Activated CD4-positive, alpha-beta memory T cell treated with anti-CD3 and anti-CD28 coated beads, Interleukin-2, amount 10 ng/mL, durations not matched to agents 7 days and 5 days (primary cell): Measurements from ENCODE around the gene TIGD6. TPM values are rescaled to one million over a fixed set of nuclear protein-coding genes. Genes with fewer than 3 reads are reported as not detected.

Experiments
- CTCF ChIA-PET: fragments of 350-600 bp; sonication (Branson Sonifier 250); formaldehyde crosslinking; loops from one replicate; lab custom pipeline; 2021; ENCODE audit warnings: antibody characterized with exemption, inconsistent platforms; lab: Charles Lee
- POLR2A ChIA-PET: fragments of 350-600 bp; sonication (Branson Sonifier 250); formaldehyde crosslinking; loops from one replicate; lab custom pipeline; 2021; ENCODE audit warnings: antibody characterized with exemption; lab: Charles Lee
- DNase-seq: peaks from one replicate; pipeline ENCODE4 v3.0.0-alpha.2; 2020
- H3K27ac Mint-ChIP-seq: one replicate; pipeline ENCODE4 v1.8.0; 2021; ENCODE audit warnings: mild to moderate bottlenecking, mixed read lengths
- H3K27me3 Mint-ChIP-seq: one replicate; pipeline ENCODE4 v1.8.0; 2021; ENCODE audit warnings: mixed read lengths
- H3K36me3 Mint-ChIP-seq: one replicate; pipeline ENCODE4 v1.8.0; 2021; ENCODE audit warnings: low read depth, mixed read lengths
- H3K4me1 Mint-ChIP-seq: one replicate; pipeline ENCODE4 v1.8.0; 2021; ENCODE audit warnings: mixed read lengths
- H3K4me3 Mint-ChIP-seq: one replicate; pipeline ENCODE4 v1.8.0; 2021; ENCODE audit warnings: mild to moderate bottlenecking, mixed read lengths
- H3K9me3 Mint-ChIP-seq: one replicate; pipeline ENCODE4 v1.8.0; 2021; ENCODE audit warnings: mixed read lengths
- total RNA-seq, 2 experiments: library from RNA; stranded (reverse); gene quantifications; one replicate each; pipeline ENCODE4 v1.2.3, GENCODE V29; 2021

TIGD6 gene
- total RNA-seq, 2 experiments from 2014 or later: 2.0 to 2.3 TPM

- POLR2A ChIA-PET: interaction anchor here (1.2 to 1.5 kb wide), 2 partner anchors 34 to 161 kb away, joined by 3 read pairs; no protein-coding TSS in a partner anchor
- Mint-ChIP-seq H3K27me3 (no peaks in the 10 kb centered on the region), H3K4me1 (peaks cover 2% of the 10 kb centered on the region), H3K27ac (no peak overlapping the region), H3K9me3 (no peaks in the 10 kb centered on the region), H3K4me3 (no peak overlapping the region), H3K36me3 (no peaks in the 10 kb centered on the region)
- no peak for DNase-seq
- CTCF ChIA-PET: interaction anchor here (0.9 to 5.2 kb wide), 8 partner anchors 12 to 375 kb away, joined by 3 to 126 read pairs (median 6); no protein-coding TSS in a partner anchor
Observed at GRCh38 chr5:149993471-149993870, 7.0 kb downstream of the TIGD6 start.

- H3K9me3 Mint-ChIP-seq: no peaks in the 10 kb centered on the region
- DNase-seq: peak; percentile 75
- H3K4me1 Mint-ChIP-seq: peaks cover 2% of the 10 kb centered on the region
- ChIA-PET POLR2A (interaction anchor here (1.1 to 1.4 kb wide), 4 partner anchors 9 to 157 kb away, joined by 3 to 7 read pairs (median 4); partner anchors contain the start of genes HMGXB3, SLC26A2 and TIGD6), CTCF (interaction anchor here (0.6 to 5.2 kb wide), 25 partner anchors 9 to 357 kb away, joined by 3 to 126 read pairs (median 5); partner anchors contain the start of genes HMGXB3, SLC26A2 and TIGD6)
- no peak overlapping the region for H3K27ac Mint-ChIP-seq
- no peaks in the 10 kb centered on the region for H3K36me3 Mint-ChIP-seq
- no peak overlapping the region for H3K4me3 Mint-ChIP-seq
- no peaks in the 10 kb centered on the region for H3K27me3 Mint-ChIP-seq
Observed at GRCh38 chr5:149990518-149991376, 9.7 kb downstream of the TIGD6 start.

GRCh38 chr5:149988126-149988525 lies 12.3 kb downstream of the TIGD6 start:
- Mint-ChIP-seq H3K9me3 (no peaks in the 10 kb centered on the region), H3K27ac (no peak overlapping the region), H3K4me1 (no peaks in the 10 kb centered on the region), H3K27me3 (no peaks in the 10 kb centered on the region), H3K4me3 (no peak overlapping the region), H3K36me3 (no peaks in the 10 kb centered on the region)
- ChIA-PET CTCF (no interaction called here), POLR2A (no interaction called here)
- no peak for DNase-seq

- H3K4me3 Mint-ChIP-seq: no peak overlapping the region
- CTCF ChIA-PET: interaction anchor here (1.0 to 3.7 kb wide), 5 partner anchors 9 to 152 kb away, joined by 3 to 20 read pairs (median 4); no protein-coding TSS in a partner anchor
- H3K36me3 Mint-ChIP-seq: peaks cover 14% of the 10 kb centered on the region
- no peaks in the 10 kb centered on the region for H3K27me3 Mint-ChIP-seq
- DNase-seq: no peak
- no peaks in the 10 kb centered on the region for H3K4me1 Mint-ChIP-seq
- no peak overlapping the region for H3K27ac Mint-ChIP-seq
- POLR2A ChIA-PET: no interaction called here
- no peaks in the 10 kb centered on the region for H3K9me3 Mint-ChIP-seq
Observed at GRCh38 chr5:149982505-149982904, 17.9 kb downstream of the TIGD6 start.

- ChIA-PET POLR2A (interaction anchor here (1.0 kb wide), 1 partner anchor 21 kb away, joined by 4 read pairs; the partner anchor contains the start of gene SLC26A2), CTCF (interaction anchor here (2.2 to 3.7 kb wide), 2 partner anchors 10 to 19 kb away, joined by 6 to 20 read pairs; no protein-coding TSS in a partner anchor)
- Mint-ChIP-seq H3K27ac (no peak overlapping the region), H3K36me3 (peaks cover 14% of the 10 kb centered on the region), H3K27me3 (no peaks in the 10 kb centered on the region), H3K4me1 (no peaks in the 10 kb centered on the region), H3K9me3 (no peaks in the 10 kb centered on the region), H3K4me3 (no peak overlapping the region)
- no peak for DNase-seq
Observed at GRCh38 chr5:149981206-149981605, 19.2 kb downstream of the TIGD6 start.

- Mint-ChIP-seq H3K9me3 (no peaks in the 10 kb centered on the region), H3K4me3 (no peak overlapping the region), H3K27ac (no peak overlapping the region), H3K36me3 (peaks cover 14% of the 10 kb centered on the region), H3K27me3 (no peaks in the 10 kb centered on the region), H3K4me1 (no peaks in the 10 kb centered on the region)
- no peak for DNase-seq
- ChIA-PET CTCF (interaction anchor here (3.7 kb wide), 1 partner anchor 12 kb away, joined by 20 read pairs; no protein-coding TSS in a partner anchor), POLR2A (interaction anchor here (1.0 kb wide), 1 partner anchor 20 kb away, joined by 4 read pairs; the partner anchor contains the start of gene SLC26A2)
Observed at GRCh38 chr5:149979896-149980295, 20.6 kb downstream of the TIGD6 start.

- H3K4me3 Mint-ChIP-seq: no peak overlapping the region
- H3K9me3 Mint-ChIP-seq: no peaks in the 10 kb centered on the region
- POLR2A ChIA-PET: no interaction called here
- H3K27ac Mint-ChIP-seq: no peak overlapping the region
- no peaks in the 10 kb centered on the region for H3K27me3 Mint-ChIP-seq
- no peaks in the 10 kb centered on the region for H3K4me1 Mint-ChIP-seq
- H3K36me3 Mint-ChIP-seq: peaks cover 5% of the 10 kb centered on the region
- no peak for DNase-seq
- CTCF ChIA-PET: interaction anchor here (1.0 to 2.0 kb wide), 2 partner anchors 14 to 17 kb away, joined by 3 to 4 read pairs; no protein-coding TSS in a partner anchor
Observed at GRCh38 chr5:149975409-149975808, 25.0 kb downstream of the TIGD6 start.

- Mint-ChIP-seq H3K9me3 (no peaks in the 10 kb centered on the region), H3K27me3 (no peaks in the 10 kb centered on the region), H3K4me3 (no peak overlapping the region), H3K4me1 (no peaks in the 10 kb centered on the region), H3K36me3 (no peaks in the 10 kb centered on the region), H3K27ac (no peak overlapping the region)
- ChIA-PET POLR2A (no interaction called here), CTCF (interaction anchor here (2.1 kb wide), 1 partner anchor 22 kb away, joined by 8 read pairs; no protein-coding TSS in a partner anchor)
- no peak for DNase-seq
Observed at GRCh38 chr5:149969181-149969930, 31.1 kb downstream of the TIGD6 start.

GRCh38 chr5:149966946-149967345 lies 33.5 kb downstream of the TIGD6 start:
- DNase-seq: no peak
- Mint-ChIP-seq H3K36me3 (peaks cover 2% of the 10 kb centered on the region), H3K27me3 (no peaks in the 10 kb centered on the region), H3K27ac (no peak overlapping the region), H3K4me3 (no peak overlapping the region), H3K9me3 (no peaks in the 10 kb centered on the region), H3K4me1 (peaks cover 9% of the 10 kb centered on the region)
- CTCF ChIA-PET: interaction anchor here (0.6 to 2.6 kb wide), 4 partner anchors 15 to 134 kb away, joined by 3 to 7 read pairs (median 4); no protein-coding TSS in a partner anchor
- POLR2A ChIA-PET: interaction anchor here (1.2 kb wide), 1 partner anchor 25 kb away, joined by 3 read pairs; no protein-coding TSS in a partner anchor

GRCh38 chr5:149963729-149964128 lies 36.7 kb downstream of the TIGD6 start:
- Mint-ChIP-seq H3K4me3 (no peak overlapping the region), H3K27ac (no peak overlapping the region), H3K27me3 (no peaks in the 10 kb centered on the region), H3K9me3 (no peaks in the 10 kb centered on the region), H3K36me3 (peaks cover 2% of the 10 kb centered on the region), H3K4me1 (peaks cover 36% of the 10 kb centered on the region)
- ChIA-PET CTCF (interaction anchor here (2.0 kb wide), 1 partner anchor 126 kb away, joined by 13 read pairs; no protein-coding TSS in a partner anchor), POLR2A (interaction anchor here (0.6 kb wide), 1 partner anchor 397 kb away, joined by 3 read pairs; no protein-coding TSS in a partner anchor)
- no peak for DNase-seq

GRCh38 chr5:149962601-149963300 lies 37.7 kb downstream of the TIGD6 start:
- DNase-seq: no peak
- CTCF ChIA-PET: interaction anchor here (1.0 to 5.2 kb wide), 11 partner anchors 9 to 306 kb away, joined by 4 to 57 read pairs (median 6); no protein-coding TSS in a partner anchor
- Mint-ChIP-seq H3K9me3 (no peaks in the 10 kb centered on the region), H3K27me3 (no peaks in the 10 kb centered on the region), H3K36me3 (peaks cover 2% of the 10 kb centered on the region), H3K4me3 (no peak overlapping the region), H3K27ac (no peak overlapping the region), H3K4me1 (peaks cover 36% of the 10 kb centered on the region)
- POLR2A ChIA-PET: interaction anchor here (0.6 to 1.9 kb wide), 4 partner anchors 37 to 396 kb away, joined by 3 to 10 read pairs (median 4); partner anchors contain the start of genes HMGXB3 and TIGD6
